ENCODE results near the gene PYGO2.

PYGO2 gene

DNA sequence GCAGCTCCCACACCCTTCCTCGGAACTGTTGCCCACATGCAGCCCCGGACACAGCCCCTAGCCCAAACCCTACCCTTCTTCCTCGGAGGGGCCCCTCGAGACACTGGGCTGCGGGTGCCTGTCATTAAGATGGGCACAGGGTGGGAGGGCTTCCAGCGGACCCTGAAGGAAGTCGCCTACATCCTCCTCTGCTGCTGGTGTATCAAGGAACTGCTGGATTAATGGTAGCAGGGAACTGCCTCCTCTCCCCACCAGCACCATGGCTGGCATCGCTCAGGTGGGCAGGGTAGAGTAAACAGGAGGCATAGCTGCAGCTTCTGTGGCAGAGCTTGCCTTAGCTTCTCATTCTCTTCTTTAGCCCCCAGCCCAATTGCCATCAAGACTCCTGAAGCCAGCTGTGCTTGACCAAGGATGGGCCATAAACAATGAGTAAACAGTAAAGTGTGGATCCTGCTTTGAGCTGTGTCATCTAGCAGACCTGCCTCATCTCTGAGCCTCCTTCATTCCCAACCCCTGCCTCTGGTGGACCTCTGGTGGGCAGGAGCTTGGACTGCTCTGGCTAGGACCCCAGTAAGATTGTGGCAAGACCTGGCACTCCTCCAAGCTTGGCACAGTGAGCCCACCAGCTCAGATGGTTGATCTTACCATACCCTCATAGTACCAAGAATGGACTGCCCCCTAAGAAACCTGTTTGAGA, 32.1 kb upstream of the PYGO2 start, which contains the start of gene LENEP:
TSS of gene LENEP (plus strand) at position 15 of the 697 bp plus-strand sequence. CDS start at position 37, 22 bp downstream.
- no peaks in the 10 kb centered on the region for H3K79me2 ChIP-seq (ENCODE audit: insufficient read depth, low read length)
- 0 out of 2 replicates have a peak, but pooled peaks cover 7% of the 10 kb centered on the region for H3F3A ChIP-seq (ENCODE audit: low read depth)
- no peaks in the 10 kb centered on the region for H4K20me1 ChIP-seq (ENCODE audit: insufficient read depth, low read length, poor library complexity, severe bottlenecking)
- H3K9ac ChIP-seq (ENCODE audit: low read depth, low read length, poor library complexity, severe bottlenecking) = no peak within 1 kb of the TSS
- H3K4me1 ChIP-seq (ENCODE audit: insufficient read depth, low read length, poor library complexity, severe bottlenecking) = peaks cover 25% of the 10 kb centered on the region
- no peaks in the 10 kb centered on the region for H3K27me3 ChIP-seq (ENCODE audit: insufficient read depth, low read length, poor library complexity, severe bottlenecking)
- H3K36me3 ChIP-seq (ENCODE audit: insufficient read depth, low read length) = no peaks in the 10 kb centered on the region
- no peak within 1 kb of the TSS for H3K4me3 ChIP-seq (ENCODE audit: low read length, poor library complexity, severe bottlenecking)
- no peaks in the 10 kb centered on the region for H3K9me2 ChIP-seq (replicated peaks; ENCODE audit: low read depth, low read length)
- H3K4me2 ChIP-seq (ENCODE audit: low read depth, low read length, poor library complexity, severe bottlenecking) = no peak within 1 kb of the TSS
- TF ChIP-seq EZH2phosphoT487 (IDR thresholded peaks at IDR 0.05; ENCODE audit: borderline replicate concordance) = no peak
- TF ChIP-seq, protein P1, sequence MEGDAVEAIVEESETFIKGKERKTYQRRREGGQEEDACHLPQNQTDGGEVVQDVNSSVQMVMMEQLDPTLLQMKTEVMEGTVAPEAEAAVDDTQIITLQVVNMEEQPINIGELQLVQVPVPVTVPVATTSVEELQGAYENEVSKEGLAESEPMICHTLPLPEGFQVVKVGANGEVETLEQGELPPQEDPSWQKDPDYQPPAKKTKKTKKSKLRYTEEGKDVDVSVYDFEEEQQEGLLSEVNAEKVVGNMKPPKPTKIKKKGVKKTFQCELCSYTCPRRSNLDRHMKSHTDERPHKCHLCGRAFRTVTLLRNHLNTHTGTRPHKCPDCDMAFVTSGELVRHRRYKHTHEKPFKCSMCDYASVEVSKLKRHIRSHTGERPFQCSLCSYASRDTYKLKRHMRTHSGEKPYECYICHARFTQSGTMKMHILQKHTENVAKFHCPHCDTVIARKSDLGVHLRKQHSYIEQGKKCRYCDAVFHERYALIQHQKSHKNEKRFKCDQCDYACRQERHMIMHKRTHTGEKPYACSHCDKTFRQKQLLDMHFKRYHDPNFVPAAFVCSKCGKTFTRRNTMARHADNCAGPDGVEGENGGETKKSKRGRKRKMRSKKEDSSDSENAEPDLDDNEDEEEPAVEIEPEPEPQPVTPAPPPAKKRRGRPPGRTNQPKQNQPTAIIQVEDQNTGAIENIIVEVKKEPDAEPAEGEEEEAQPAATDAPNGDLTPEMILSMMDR (conservative IDR thresholded peaks at IDR 0.05; ENCODE audit: low read length) = no peak
- no peak within 1 kb of the TSS for H2AFZ ChIP-seq (ENCODE audit: low read length)
- H3K9me3 ChIP-seq (ENCODE audit: insufficient read depth, low read depth, low read length) = no peaks in the 10 kb centered on the region

DNA sequence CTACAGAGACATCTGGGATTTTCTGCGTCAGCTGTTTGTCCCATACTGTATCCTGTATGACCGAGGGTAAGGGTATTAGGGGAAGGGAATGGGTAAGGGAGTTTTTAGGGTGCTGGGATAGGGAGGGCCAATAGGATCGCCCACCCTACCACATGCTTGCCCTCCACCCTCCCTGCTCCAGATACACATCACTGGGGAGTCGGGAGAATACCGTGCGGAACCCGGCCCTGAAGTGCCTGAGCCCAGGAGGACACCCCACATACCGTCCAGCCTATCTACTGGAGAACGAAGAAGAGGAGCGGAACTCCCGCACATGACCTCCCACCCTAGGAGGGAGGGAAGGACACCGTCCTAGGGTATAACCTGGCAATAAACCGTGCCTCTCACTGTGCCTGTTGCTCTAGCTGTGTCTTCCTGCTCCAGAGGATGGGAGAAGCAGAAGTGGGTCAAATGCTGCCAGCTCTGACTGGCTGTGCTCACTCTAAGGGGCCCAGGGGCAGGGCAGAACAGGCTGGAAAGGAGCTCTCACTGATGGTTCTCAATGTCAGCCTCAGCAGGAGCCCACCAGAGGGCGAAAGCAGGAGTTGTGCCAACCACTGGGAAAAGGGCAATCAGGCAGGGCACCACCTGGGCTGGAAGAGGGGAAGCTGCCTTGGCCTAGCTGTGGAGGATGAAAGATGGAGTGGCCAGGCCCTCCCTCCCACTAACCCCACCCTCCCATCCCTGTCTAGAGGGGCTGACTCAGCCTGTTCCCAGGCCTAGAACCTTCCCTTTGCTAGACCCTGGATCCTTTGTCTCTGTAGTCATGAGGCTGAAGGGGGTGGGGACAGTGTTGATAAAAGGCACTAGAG, 31.4 kb upstream of the PYGO2 start:
- no peak overlapping the region for H3K9ac ChIP-seq (ENCODE audit: low read depth, low read length, poor library complexity, severe bottlenecking)
- H3K4me3 ChIP-seq (ENCODE audit: low read length, poor library complexity, severe bottlenecking) = no peak overlapping the region

DNA sequence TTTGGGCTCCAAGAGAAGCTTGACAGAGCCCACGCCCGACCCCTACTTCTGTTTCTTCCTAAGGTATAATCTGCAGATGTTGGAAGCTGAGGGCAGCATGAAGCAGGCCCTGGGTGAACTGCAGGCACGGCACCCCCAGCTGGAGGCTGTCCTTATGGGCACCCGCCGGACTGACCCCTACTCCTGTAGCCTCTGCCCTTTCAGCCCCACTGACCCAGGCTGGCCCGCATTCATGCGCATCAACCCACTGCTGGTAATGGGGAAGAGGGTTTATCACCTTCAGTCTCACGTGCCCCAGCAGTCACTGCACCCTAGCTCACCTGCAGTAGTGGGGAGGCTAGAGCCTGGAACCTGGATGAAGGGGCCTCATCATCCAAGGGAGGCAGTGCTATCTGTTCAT, 28.7 kb upstream of the PYGO2 start:
- Histone ChIP-seq H3K36me3 (ENCODE audit: insufficient read depth, low read length) (no peaks in the 10 kb centered on the region), H3K79me2 (ENCODE audit: insufficient read depth, low read length) (peaks cover 18% of the 10 kb centered on the region; the same call in 1 of the 2 replicates), H3K4me2 (ENCODE audit: low read depth, low read length, poor library complexity, severe bottlenecking) (no peak overlapping the region), H3K4me1 (ENCODE audit: insufficient read depth, low read length, poor library complexity, severe bottlenecking) (peaks cover 14% of the 10 kb centered on the region), H3K9me2 (replicated peaks; ENCODE audit: low read depth, low read length) (no peaks in the 10 kb centered on the region), H3K27me3 (ENCODE audit: insufficient read depth, low read length, poor library complexity, severe bottlenecking) (no peaks in the 10 kb centered on the region), H3K9ac (ENCODE audit: low read depth, low read length, poor library complexity, severe bottlenecking) (no peak overlapping the region), H3K4me3 (ENCODE audit: low read length, poor library complexity, severe bottlenecking) (no peak overlapping the region), H3K9me3 (ENCODE audit: insufficient read depth, low read depth, low read length) (no peaks in the 10 kb centered on the region), H3F3A (ENCODE audit: low read depth) (no peaks in the 10 kb centered on the region), H4K20me1 (ENCODE audit: insufficient read depth, low read length, poor library complexity, severe bottlenecking) (peaks cover 2% of the 10 kb centered on the region), H2AFZ (ENCODE audit: low read length) (no peak overlapping the region)
- TF ChIP-seq EZH2phosphoT487 (IDR thresholded peaks at IDR 0.05; ENCODE audit: borderline replicate concordance) = no peak
- TF ChIP-seq, protein P1 (conservative IDR thresholded peaks at IDR 0.05; ENCODE audit: low read length) = no peak

More for the DNA sequence above, 31.4 kb upstream of the PYGO2 start:
- Histone ChIP-seq H3K4me1 (ENCODE audit: insufficient read depth, low read length, poor library complexity, severe bottlenecking) (peaks cover 23% of the 10 kb centered on the region), H3K9me2 (replicated peaks; ENCODE audit: low read depth, low read length) (no peaks in the 10 kb centered on the region), H3F3A (ENCODE audit: low read depth) (0 out of 2 replicates have a peak, but pooled peaks cover 7% of the 10 kb centered on the region), H4K20me1 (ENCODE audit: insufficient read depth, low read length, poor library complexity, severe bottlenecking) (no peaks in the 10 kb centered on the region), H3K27me3 (ENCODE audit: insufficient read depth, low read length, poor library complexity, severe bottlenecking) (no peaks in the 10 kb centered on the region), H2AFZ (ENCODE audit: low read length) (no peak overlapping the region), H3K36me3 (ENCODE audit: insufficient read depth, low read length) (no peaks in the 10 kb centered on the region), H3K79me2 (ENCODE audit: insufficient read depth, low read length) (no peaks in the 10 kb centered on the region), H3K9me3 (ENCODE audit: insufficient read depth, low read depth, low read length) (no peaks in the 10 kb centered on the region), H3K4me2 (ENCODE audit: low read depth, low read length, poor library complexity, severe bottlenecking) (no peak overlapping the region)
- no peak for TF ChIP-seq EZH2phosphoT487 (IDR thresholded peaks at IDR 0.05; ENCODE audit: borderline replicate concordance)
- TF ChIP-seq, protein P1 (conservative IDR thresholded peaks at IDR 0.05; ENCODE audit: low read length) = peak; percentile 53
